ENCODE data around the gene C1orf50. TPM values are rescaled to one million over a fixed set of nuclear protein-coding genes. Genes with fewer than 3 reads are reported as not detected.

Gene C1orf50
- total RNA-seq, 1 donor from 2014 or later = 12.0 TPM

GRCh38 chr1:42821690-42822089 lies 54.6 kb downstream of the C1orf50 start:
- Mint-ChIP-seq H3K4me3 (ENCODE audit: low read depth) (no peak overlapping the region), H3K27me3 (no peaks in the 10 kb centered on the region), H3K4me1 (ENCODE audit: low read depth) (peaks cover 21% of the 10 kb centered on the region), H3K9me3 (ENCODE audit: low read depth) (no peaks in the 10 kb centered on the region), H3K27ac (no peak overlapping the region), H3K36me3 (ENCODE audit: insufficient read depth) (no peaks in the 10 kb centered on the region)
- TF ChIP-seq, protein P1, sequence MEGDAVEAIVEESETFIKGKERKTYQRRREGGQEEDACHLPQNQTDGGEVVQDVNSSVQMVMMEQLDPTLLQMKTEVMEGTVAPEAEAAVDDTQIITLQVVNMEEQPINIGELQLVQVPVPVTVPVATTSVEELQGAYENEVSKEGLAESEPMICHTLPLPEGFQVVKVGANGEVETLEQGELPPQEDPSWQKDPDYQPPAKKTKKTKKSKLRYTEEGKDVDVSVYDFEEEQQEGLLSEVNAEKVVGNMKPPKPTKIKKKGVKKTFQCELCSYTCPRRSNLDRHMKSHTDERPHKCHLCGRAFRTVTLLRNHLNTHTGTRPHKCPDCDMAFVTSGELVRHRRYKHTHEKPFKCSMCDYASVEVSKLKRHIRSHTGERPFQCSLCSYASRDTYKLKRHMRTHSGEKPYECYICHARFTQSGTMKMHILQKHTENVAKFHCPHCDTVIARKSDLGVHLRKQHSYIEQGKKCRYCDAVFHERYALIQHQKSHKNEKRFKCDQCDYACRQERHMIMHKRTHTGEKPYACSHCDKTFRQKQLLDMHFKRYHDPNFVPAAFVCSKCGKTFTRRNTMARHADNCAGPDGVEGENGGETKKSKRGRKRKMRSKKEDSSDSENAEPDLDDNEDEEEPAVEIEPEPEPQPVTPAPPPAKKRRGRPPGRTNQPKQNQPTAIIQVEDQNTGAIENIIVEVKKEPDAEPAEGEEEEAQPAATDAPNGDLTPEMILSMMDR (IDR thresholded peaks at IDR 0.05; ENCODE audit: unreplicated experiment) = no peak
- no peak for DNase-seq (ENCODE audit: low spot score, unreplicated experiment)

- H3K4me3 Mint-ChIP-seq (ENCODE audit: low read depth) = no peak overlapping the region
- peaks cover 21% of the 10 kb centered on the region for H3K4me1 Mint-ChIP-seq (ENCODE audit: low read depth)
- DNase-seq (ENCODE audit: low spot score, unreplicated experiment) = no peak
- H3K36me3 Mint-ChIP-seq (ENCODE audit: insufficient read depth) = no peaks in the 10 kb centered on the region
- TF ChIP-seq, protein P1 (IDR thresholded peaks at IDR 0.05; ENCODE audit: unreplicated experiment) = no peak
- no peaks in the 10 kb centered on the region for H3K9me3 Mint-ChIP-seq (ENCODE audit: low read depth)
- H3K27ac Mint-ChIP-seq = peak overlapping the region; percentile 74
- no peaks in the 10 kb centered on the region for H3K27me3 Mint-ChIP-seq
These were observed 55.8 kb downstream of the C1orf50 start for GRCh38 chr1:42822800-42823392.

DNA sequence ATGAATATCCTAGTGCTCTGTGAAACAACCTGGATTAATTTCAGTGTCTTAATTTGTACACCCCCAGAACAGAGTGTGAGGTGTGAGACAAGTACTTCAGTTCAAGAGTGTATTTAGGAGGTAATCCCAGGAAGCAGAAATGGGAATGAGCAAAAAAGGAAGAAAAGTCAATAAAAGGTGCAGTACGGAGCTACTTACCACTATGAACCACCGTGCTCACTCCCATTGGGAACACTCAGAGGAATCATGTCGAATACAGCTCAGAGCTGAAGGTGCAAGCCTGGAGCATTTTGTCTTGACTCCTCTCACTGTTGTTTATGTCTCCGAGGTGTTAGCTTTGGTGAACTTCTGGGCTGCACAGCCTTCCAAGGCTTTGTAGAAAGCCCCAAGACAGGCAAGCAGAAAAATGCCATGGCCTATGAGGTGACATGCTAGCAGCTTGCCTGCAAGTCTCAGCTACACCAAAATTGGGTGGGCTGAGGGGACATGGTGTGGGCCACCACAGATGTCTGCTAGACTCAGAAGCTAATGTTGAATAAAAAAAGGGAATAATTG lies 57.5 kb downstream of the C1orf50 start:
- Mint-ChIP-seq H3K4me1 (ENCODE audit: low read depth) (peaks cover 21% of the 10 kb centered on the region), H3K36me3 (ENCODE audit: insufficient read depth) (no peaks in the 10 kb centered on the region), H3K27ac (no peak overlapping the region), H3K27me3 (no peaks in the 10 kb centered on the region), H3K4me3 (ENCODE audit: low read depth) (no peak overlapping the region), H3K9me3 (ENCODE audit: low read depth) (no peaks in the 10 kb centered on the region)
- DNase-seq (ENCODE audit: low spot score, unreplicated experiment) = no peak
- TF ChIP-seq, protein P1 (IDR thresholded peaks at IDR 0.05; ENCODE audit: unreplicated experiment) = no peak

DNA sequence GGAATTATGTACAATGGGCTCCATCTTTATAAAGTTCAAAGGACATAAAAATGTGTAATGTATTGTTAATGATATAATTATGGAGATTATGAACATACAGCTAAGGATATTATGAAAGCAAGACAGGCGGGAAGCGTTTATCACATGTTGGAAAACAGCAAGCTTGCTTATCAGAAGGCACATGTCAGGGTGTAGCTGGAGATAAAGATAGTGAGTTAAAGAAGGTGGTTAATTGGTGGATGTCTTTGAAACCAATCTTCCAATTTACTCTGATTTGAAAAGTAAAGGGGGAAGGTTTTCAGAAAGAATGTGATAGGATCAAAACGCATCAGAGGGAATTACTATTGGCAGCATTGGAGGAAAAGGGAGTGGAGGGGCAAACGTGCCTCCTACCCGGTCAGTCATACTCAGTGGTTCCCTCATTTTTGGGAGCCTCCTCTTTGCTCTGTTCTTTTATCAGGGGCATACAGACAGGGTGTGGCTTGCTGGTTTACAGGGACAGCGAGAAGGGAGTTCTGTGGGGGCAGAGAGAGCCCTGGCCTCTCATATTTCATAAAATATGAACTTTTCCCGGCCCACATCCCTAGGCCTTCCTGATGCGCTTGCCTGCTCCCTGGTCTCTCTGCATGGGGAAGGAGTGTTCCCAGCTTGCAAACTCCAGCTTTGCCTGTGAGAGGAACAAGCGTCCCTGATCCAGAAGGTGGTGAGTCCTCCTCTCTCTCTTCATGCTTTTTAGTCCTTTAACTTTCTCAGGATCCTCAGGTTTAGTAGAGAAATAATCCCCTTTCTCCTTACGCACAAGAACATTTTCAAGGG lies 58.2 kb downstream of the C1orf50 start:
- H3K36me3 Mint-ChIP-seq (ENCODE audit: insufficient read depth) = peaks cover 1% of the 10 kb centered on the region
- DNase-seq (ENCODE audit: low spot score, unreplicated experiment) = no peak

More for the DNA sequence above, 58.2 kb downstream of the C1orf50 start:
- TF ChIP-seq, protein P1 (IDR thresholded peaks at IDR 0.05; ENCODE audit: unreplicated experiment) = no peak
- Mint-ChIP-seq H3K9me3 (ENCODE audit: low read depth) (no peaks in the 10 kb centered on the region), H3K27ac (peak overlapping the region; percentile 23), H3K27me3 (no peaks in the 10 kb centered on the region), H3K4me1 (ENCODE audit: low read depth) (peaks cover 21% of the 10 kb centered on the region), H3K4me3 (ENCODE audit: low read depth) (no peak overlapping the region)

Other genes starting within 250 kb of the C1orf50 start
- 53.4 and 55.7 TPM in 2 replicates for gene PPIH, start 108.8 kb upstream of the C1orf50 start, total RNA-seq
- 578 and 588 TPM in 2 replicates for gene YBX1, start 84.8 kb upstream of the C1orf50 start, total RNA-seq
- gene CLDN19, start 27.0 kb upstream of the C1orf50 start, total RNA-seq = 7.8 and 8.2 TPM in 2 replicates
- 68.6 and 72.9 TPM in 2 replicates for gene P3H1, start 221 bp upstream of the C1orf50 start, total RNA-seq
- 0.42 and 0.48 TPM in 2 replicates for gene TMEM269, start 17.7 kb downstream of the C1orf50 start, total RNA-seq
- 10.4 and 12.9 TPM in 2 replicates for gene ERMAP, start 49.9 kb downstream of the C1orf50 start, total RNA-seq
- gene SVBP, start 50.1 kb downstream of the C1orf50 start, total RNA-seq = 58.4 and 65.8 TPM in 2 replicates
- gene ZNF691, start 79.4 kb downstream of the C1orf50 start, total RNA-seq = 18.1 and 18.8 TPM in 2 replicates
- gene SLC2A1, start 191.6 kb downstream of the C1orf50 start, total RNA-seq = 49.7 and 54.7 TPM in 2 replicates